ENCODE data around the gene OR6J1.

Gene OR6J1

GRCh38 chr14:22650046-22650739 lies 6.0 kb upstream of the OR6J1 start:
- Histone ChIP-seq H3K79me2 (ENCODE audit: low read length) (no peaks in the 10 kb centered on the region), H3K27me3 (replicated peaks; ENCODE audit: insufficient read depth, low read length) (no peaks in the 10 kb centered on the region), H3K9me3 (replicated peaks; ENCODE audit: insufficient read depth, low read length) (no peaks in the 10 kb centered on the region), H3K9me2 (replicated peaks; ENCODE audit: insufficient read depth, low read length) (no peaks in the 10 kb centered on the region), H2AFZ (ENCODE audit: low read length) (no peak overlapping the region), H3K9ac (ENCODE audit: low read length) (no peak overlapping the region), H3F3A (ENCODE audit: insufficient read depth, low read length) (no peaks in the 10 kb centered on the region), H3K27ac (ENCODE audit: low read length) (no peak overlapping the region), H3K4me2 (ENCODE audit: low read depth, low read length) (no peak overlapping the region), H3K4me1 (ENCODE audit: low read length) (peaks cover 12% of the 10 kb centered on the region; the same call in 1 of the 2 replicates), H4K20me1 (ENCODE audit: insufficient read depth, low read length) (no peaks in the 10 kb centered on the region), H3K4me3 (ENCODE audit: low read length) (no peak overlapping the region), H3K36me3 (replicated peaks; ENCODE audit: insufficient read depth, low read length) (no peaks in the 10 kb centered on the region)
- no peak for TF ChIP-seq CTCF (IDR thresholded peaks at IDR 0.05; ENCODE audit: low read length)
- TF ChIP-seq EZH2phosphoT487 (IDR thresholded peaks at IDR 0.05; ENCODE audit: low read length) = no peak
- no peak for TF ChIP-seq EZH2 (optimal IDR thresholded peaks at IDR 0.05; ENCODE audit: low read depth, low read length)
- no peak for DNase-seq

DNA sequence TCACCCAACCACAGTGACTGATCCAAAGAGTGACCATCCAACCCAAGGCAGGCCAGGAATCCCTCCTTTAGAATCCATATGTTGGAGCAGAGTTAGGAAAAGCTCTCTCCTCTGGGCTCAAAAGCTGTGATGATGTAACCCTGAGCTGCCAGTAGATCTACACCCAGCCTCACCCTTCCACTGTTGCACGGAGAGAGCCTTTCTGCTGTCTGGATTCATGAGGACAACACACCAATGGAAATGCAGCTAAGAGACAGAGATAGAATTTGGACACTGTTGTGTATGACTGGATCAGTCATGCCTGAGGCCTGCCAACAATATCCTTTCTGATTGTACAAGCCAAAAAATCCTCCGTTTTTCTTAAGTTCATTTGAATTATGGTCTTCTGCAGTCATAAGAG lies 4.4 kb upstream of the OR6J1 start:
- H3K4me1 ChIP-seq (ENCODE audit: low read length) = peaks cover 12% of the 10 kb centered on the region; the same call in 1 of the 2 replicates
- H2AFZ ChIP-seq (ENCODE audit: low read length) = no peak overlapping the region
- no peaks in the 10 kb centered on the region for H3F3A ChIP-seq (ENCODE audit: insufficient read depth, low read length)
- H3K27ac ChIP-seq (ENCODE audit: low read length) = no peak overlapping the region
- no peak for DNase-seq
- H3K9ac ChIP-seq (ENCODE audit: low read length) = no peak overlapping the region
- no peaks in the 10 kb centered on the region for H3K9me3 ChIP-seq (replicated peaks; ENCODE audit: insufficient read depth, low read length)
- H3K36me3 ChIP-seq (replicated peaks; ENCODE audit: insufficient read depth, low read length) = no peaks in the 10 kb centered on the region
- no peak overlapping the region for H3K4me3 ChIP-seq (ENCODE audit: low read length)
- H3K79me2 ChIP-seq (ENCODE audit: low read length) = no peaks in the 10 kb centered on the region
- H3K27me3 ChIP-seq (replicated peaks; ENCODE audit: insufficient read depth, low read length) = no peaks in the 10 kb centered on the region
- no peak overlapping the region for H3K4me2 ChIP-seq (ENCODE audit: low read depth, low read length)
- H4K20me1 ChIP-seq (ENCODE audit: insufficient read depth, low read length) = no peaks in the 10 kb centered on the region
- TF ChIP-seq EZH2phosphoT487 (IDR thresholded peaks at IDR 0.05; ENCODE audit: low read length) (no peak), CTCF (IDR thresholded peaks at IDR 0.05; ENCODE audit: low read length) (no peak)
- no peaks in the 10 kb centered on the region for H3K9me2 ChIP-seq (replicated peaks; ENCODE audit: insufficient read depth, low read length)

DNA sequence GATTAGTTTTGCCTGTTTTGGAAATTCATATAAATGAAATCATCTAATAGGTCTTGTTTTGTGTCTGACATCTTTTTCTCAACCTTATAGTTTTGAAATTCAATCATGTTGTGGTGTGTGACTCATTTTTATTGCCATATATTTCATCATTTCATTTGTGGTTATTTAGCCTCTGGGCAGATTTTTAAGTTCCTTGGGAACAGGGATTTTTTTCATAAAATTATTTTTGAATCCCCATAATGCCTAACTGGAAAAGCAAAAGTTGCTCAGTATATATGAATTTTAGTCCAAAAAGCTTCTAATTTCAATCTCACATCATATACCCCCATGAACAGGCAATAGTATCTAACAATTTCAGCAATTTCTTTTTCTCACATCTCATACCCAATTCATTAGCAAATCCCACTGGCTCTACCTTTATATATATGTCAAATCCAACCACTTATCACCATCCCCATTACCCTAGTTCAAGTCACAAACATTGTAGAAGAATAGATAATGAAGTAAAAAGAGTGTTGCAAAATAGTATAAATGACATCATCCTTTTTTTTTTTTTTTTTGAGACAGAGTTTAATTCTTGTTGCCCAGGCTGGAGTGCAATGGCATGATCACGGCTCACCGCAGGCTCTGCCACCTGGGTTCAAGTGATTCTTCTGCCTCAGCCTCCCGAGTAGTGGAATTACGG lies 2.6 kb upstream of the OR6J1 start:
- no peak for TF ChIP-seq EZH2phosphoT487 (IDR thresholded peaks at IDR 0.05; ENCODE audit: low read length)
- TF ChIP-seq CTCF (IDR thresholded peaks at IDR 0.05; ENCODE audit: low read length) = no peak
- TF ChIP-seq EZH2 (optimal IDR thresholded peaks at IDR 0.05; ENCODE audit: low read depth, low read length) = no peak
- H3K79me2 ChIP-seq (ENCODE audit: low read length) = no peaks in the 10 kb centered on the region
- H3K9me3 ChIP-seq (replicated peaks; ENCODE audit: insufficient read depth, low read length) = no peaks in the 10 kb centered on the region
- no peak overlapping the region for H2AFZ ChIP-seq (ENCODE audit: low read length)
- H3K4me3 ChIP-seq (ENCODE audit: low read length) = no peak overlapping the region
- H3K4me1 ChIP-seq (ENCODE audit: low read length) = peaks cover 12% of the 10 kb centered on the region; the same call in 1 of the 2 replicates
- H3K36me3 ChIP-seq (replicated peaks; ENCODE audit: insufficient read depth, low read length) = no peaks in the 10 kb centered on the region
- H4K20me1 ChIP-seq (ENCODE audit: insufficient read depth, low read length) = no peaks in the 10 kb centered on the region
- H3K9ac ChIP-seq (ENCODE audit: low read length) = no peak overlapping the region
- H3K9me2 ChIP-seq (replicated peaks; ENCODE audit: insufficient read depth, low read length) = no peaks in the 10 kb centered on the region
- no peak for DNase-seq
- no peak overlapping the region for H3K27ac ChIP-seq (ENCODE audit: low read length)
- no peaks in the 10 kb centered on the region for H3F3A ChIP-seq (ENCODE audit: insufficient read depth, low read length)
- no peak overlapping the region for H3K4me2 ChIP-seq (ENCODE audit: low read depth, low read length)
- H3K27me3 ChIP-seq (replicated peaks; ENCODE audit: insufficient read depth, low read length) = no peaks in the 10 kb centered on the region

Data from MM.1S (cell line).